ENCODE results near the gene FZD4.
"Not testable (repeated sequence)": the region's sequence is repeated elsewhere in the genome, so short reads cannot be mapped to it uniquely, and the experiment has no call there.

DNA sequence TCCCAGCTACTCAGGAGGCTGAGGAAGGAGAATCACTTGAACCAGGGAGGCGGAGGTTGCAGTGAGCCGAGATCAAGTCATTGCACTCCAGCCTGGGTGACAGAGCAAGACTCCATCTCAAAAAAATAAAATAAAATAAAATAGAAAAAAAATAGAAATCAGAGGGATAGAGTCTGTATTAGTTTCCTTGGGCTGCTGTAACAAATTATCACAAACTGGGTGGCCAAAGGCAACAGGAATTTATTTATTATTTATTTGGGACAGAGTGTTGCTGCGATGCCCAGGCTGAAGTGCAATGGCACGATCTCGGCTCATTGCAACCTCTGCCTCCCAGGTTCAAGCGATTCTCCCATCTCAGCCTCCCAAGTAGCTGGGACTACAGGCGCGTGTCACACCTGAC is 11.7 kb downstream of the FZD4 start:
- TF ChIP-seq, protein P1, sequence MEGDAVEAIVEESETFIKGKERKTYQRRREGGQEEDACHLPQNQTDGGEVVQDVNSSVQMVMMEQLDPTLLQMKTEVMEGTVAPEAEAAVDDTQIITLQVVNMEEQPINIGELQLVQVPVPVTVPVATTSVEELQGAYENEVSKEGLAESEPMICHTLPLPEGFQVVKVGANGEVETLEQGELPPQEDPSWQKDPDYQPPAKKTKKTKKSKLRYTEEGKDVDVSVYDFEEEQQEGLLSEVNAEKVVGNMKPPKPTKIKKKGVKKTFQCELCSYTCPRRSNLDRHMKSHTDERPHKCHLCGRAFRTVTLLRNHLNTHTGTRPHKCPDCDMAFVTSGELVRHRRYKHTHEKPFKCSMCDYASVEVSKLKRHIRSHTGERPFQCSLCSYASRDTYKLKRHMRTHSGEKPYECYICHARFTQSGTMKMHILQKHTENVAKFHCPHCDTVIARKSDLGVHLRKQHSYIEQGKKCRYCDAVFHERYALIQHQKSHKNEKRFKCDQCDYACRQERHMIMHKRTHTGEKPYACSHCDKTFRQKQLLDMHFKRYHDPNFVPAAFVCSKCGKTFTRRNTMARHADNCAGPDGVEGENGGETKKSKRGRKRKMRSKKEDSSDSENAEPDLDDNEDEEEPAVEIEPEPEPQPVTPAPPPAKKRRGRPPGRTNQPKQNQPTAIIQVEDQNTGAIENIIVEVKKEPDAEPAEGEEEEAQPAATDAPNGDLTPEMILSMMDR (IDR thresholded peaks at IDR 0.05; ENCODE audit: low read length), result not testable (repeated sequence)
- TF ChIP-seq EZH2 (optimal IDR thresholded peaks at IDR 0.05; ENCODE audit: low read depth, low read length), result not testable (repeated sequence)

All from MM.1S (cell line).